Measurements from ENCODE around the gene ZFAND3.

Gene ZFAND3

DNA sequence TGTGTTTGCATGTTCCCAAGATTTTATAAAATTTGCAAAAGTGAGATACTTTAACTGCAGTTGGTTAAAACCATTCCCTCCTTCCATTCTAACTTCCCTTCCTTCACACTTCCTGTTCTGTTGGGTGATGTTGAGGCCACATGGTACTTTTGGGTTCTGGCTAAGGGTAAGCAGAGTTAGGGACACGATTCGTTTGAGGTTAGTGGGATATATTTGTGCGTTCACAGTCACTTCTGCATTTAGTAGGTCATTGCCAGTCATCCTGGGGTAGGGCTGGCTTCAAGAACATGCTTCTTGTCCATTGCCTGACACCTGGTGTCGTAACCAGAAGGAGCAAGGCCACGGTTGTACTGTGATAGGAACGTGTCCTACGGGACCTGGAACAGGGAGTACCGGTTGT lies 340.1 kb downstream of the ZFAND3 start:
- DNase-seq, result no peak

DNA sequence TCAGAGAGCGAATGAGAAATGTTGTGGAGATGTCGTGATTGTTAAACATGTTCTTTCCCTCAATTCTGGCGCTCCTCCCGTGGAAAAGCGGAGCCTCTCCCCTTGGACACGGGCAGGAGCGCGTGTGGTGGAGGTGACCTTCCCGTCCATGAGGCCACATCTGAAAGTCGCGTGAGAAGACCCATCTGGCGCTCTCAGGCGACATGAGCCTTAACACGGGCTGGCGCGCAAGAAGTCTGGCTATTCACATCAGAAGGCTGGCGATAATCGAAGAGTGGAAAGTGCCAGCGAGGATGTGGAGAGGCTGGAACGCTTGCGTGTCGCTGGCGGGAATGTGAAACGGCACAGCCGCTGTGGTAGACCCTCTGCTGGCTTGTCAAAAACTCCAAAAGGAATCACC lies 341.3 kb downstream of the ZFAND3 start:
- no peak for DNase-seq

DNA sequence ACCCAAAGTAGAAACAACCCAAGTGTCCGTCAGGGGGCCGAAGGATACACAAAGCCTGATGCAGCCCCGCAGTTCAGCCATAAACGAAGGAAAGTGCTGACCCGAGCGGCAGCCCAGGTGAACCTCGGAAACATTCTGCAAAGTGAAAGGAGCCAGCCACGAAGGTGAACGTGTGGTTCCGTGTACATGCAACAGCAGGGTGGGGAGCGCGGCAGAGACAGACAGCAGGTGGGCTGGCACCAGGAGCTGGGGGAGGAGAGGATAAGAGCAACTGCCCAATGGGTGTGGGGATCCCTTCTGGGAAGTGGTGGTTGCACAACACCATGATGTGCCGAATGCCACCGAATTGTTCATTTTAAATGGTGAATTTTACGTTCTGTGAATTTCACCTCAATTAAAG lies 341.8 kb downstream of the ZFAND3 start:
- DNase-seq, result no peak

DNA sequence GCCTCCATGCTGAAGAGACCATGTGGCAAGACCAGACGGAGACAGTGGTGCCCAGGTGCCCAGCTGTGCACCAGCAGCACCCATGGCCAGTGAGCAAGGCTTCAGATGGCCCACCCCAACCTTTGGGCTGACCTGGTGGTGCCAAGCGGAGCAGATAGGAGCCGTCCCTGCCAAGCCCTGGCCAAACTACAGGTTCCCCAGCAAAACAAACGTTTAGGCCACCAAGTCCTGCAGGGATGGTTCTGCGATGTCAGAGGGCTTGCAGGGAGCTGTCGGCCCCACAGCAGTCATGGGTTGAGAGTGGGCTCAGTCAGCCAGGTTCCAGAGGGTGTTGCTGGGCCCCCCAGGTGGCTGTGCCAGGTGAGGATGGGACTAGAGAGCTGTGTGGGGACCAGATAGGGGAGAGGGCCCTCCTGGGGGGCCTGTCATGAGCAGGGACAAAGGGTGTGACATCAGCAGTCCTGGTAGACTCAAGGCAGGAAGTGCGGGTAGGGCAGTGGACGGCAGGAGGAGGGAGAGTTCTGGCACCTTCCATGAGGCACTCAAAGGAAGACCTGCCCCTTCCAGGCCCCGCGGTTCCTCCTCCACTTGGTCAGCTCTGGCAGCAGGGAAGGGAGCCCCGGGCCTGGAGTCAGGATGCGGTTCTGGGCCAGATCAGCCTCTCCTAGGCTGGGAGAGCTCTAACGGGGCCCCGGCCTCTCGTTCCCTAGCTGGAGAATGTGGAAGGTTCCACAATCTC lies 342.4 kb downstream of the ZFAND3 start:
- no peak for DNase-seq

DNA sequence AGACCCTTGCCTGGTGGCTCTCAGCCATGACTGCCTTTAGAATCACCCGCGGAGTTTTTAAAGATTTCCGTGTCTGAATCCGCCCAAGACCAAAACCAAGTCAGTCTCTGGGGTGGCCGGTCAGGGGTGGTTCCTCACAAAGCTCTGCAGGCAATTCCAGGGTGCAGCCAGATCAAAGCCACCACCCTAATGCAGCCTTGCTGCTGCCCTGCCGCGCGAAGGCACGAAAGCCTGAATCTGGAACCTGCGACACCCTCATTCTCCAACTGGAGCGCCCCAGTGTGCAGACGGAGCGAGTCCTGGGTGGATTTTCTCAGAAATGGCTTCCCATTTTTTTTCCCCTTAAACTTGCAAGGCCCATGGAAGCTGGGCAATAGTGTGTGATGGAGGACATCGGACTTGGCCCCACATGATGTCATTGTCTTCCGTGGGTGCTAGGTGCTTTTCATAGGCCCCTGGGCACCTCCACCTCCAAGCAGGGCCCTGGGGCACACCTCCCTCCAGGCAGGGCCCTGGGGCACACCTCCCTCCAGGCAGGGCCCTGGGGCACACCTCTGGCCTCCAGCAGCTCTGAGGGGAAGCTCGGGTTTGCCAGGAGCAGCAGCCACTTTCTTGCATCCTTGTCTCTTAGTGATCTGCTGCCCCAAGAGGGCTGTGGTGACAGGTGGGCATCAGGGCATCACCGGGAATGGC lies 343.1 kb downstream of the ZFAND3 start:
- DNase-seq, result no peak

DNA sequence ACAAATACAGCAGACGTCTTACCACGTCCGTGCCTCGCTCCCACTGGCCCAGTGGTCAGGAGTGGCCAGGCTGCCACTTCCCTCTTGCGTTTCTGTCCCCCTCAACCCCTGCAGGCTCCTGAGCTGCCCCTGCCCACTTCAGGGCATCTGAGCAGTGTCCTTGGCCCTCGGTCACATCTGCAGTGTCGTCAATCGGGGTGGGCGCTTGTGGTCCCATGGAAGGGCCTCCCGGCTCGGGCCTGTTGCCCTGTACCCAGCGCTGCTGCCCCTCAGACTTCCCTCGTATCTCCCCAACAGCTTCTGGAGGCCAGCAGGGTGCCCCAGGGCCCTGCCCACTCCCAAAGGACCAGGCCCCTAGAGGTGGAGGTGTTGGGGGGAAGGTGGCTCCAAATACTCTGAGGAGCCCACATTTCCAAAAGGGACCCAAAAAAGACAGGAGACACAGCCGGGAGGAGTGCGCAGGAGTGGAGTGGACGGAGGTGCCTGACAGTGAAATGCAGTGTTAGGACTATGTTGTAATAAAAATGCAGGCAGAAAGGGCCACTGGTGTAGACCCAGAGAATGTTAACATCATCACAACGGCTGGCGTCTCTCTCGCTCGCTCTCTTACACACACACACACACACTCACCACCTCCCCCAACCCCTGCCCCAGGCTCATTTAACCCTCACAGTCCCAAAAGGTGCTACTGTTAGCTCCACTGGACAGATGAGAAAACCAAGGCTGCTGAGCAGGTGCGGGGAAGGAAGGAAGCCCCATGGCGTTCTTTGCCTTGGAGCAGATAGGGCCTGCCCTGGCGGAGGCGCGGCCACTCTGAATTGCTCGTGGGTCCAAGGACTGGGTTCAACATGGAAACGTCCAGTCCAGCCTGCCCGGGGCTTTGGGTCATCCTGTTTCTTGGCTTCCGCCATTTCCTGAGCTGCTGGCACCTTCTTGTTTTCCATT lies 343.9 kb downstream of the ZFAND3 start:
- no peak for DNase-seq

DNA sequence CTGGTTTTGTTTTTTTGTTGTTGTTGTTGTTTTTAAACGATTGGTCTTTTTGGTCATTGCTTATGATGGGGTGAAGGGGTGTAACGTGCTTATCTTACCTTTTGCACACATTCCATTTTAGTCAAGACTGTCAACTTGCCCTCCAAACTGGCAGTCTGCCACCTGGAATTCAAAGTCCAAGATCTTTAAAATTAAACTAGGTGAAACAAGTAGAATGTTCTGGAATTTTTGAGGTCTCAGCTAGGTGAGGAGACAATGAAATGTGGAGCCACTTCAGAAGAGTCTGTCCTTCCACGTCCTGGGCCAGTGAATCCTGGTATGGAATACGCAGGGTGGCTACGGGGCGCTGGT lies 344.6 kb downstream of the ZFAND3 start:
- DNase-seq, result no peak

DNA sequence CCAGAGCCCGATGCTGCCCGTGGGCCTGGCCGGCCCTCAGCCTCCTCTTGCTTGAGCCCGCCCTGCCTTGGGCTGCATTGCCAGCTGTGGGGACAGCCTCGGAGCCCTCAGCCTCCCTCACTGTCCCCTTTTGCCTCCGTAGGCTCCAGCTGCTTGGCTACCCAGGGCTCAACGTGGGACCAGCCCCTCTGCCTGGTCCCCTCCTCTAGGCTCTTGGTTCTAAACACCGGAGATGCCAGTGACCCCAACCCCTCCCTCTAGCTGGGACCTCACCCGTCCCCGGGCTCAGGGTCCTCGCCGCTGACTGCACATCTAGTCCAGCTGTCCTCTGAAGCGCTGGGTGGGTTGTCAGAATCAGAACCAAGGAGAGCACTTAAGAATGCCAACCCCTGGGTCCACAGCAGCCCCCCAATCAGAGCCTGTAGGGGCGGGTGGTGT lies 345.2 kb downstream of the ZFAND3 start:
- DNase-seq, result no peak

DNA sequence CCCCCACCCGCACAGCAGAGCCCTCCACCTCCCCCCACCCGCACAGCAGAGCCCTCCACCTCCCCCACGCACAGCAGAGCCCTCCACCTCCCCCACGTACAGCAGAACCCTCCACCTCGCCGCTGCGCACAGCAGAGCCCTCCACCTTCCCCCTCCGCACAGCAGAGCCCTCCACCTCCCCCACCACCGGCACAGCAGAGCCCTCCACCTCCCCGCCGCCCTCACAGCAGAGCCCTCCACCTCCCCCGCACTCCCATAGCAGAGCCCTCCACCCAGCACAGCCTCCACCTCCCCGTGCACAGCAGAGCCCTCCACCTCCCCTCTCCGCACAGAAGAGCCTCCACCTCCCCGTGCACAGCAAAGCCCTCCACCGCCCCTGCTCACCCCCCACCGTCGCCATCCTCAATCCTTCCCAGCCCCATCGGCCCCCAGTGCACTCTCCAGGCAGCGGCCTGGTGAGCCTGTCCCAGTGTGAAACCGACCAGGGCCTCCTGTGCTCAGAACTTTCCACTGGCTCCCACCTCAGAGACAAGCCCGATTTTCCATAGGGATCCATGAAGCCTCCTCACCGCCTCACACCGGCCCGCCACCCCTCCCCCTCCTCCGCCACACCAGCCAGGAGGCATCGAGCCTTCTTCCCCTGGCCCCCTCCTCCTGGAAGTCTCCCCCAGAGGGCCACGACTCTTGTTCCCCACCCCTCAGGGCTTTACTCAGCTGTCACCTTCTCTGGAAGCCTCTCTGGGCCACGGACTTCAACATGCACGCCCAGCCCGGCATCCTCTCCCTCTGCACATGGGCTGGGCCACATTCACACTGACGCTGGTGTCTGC lies 347.1 kb downstream of the ZFAND3 start:
- DNase-seq, result no peak

DNA sequence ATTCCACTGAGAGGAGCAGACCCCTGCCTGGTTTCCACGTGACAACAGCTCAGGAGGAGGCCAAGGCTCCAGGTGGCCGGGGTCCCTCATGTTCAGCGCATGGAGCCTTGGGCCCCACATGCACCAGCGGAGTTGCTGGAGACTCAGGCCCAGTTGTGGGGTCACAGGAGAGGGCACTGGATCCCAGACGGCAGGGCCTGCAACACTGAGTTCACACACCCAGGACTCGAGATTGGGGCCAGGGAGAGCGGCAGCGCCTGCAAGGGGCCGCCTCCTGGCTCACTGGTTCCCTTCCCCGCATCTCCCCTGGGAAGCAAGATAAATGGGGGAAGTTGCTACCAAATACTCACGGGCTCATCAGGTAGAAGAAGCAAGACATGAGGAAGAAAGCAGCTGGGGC lies 348.1 kb downstream of the ZFAND3 start:
- DNase-seq, result no peak

DNA sequence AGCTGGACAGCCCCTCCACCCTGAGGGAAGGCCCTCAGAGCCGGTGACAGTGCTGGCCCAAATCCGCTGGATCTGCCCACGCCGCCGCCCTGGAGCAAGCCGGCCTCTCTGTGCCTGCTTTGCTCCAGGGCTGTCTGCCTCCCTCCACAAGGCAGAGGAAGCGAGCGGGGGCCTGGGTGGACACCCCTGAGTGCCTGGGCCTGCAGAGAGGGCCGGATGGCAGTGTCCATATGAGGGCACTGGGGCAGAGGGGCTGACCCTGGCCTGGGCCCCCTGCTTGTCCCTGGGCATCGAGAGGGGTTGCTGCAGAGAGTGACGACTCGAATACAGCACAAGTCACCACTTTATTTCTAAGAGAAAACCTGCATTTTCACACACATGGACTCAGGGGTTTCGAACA lies 348.6 kb downstream of the ZFAND3 start:
- no peak for DNase-seq

DNA sequence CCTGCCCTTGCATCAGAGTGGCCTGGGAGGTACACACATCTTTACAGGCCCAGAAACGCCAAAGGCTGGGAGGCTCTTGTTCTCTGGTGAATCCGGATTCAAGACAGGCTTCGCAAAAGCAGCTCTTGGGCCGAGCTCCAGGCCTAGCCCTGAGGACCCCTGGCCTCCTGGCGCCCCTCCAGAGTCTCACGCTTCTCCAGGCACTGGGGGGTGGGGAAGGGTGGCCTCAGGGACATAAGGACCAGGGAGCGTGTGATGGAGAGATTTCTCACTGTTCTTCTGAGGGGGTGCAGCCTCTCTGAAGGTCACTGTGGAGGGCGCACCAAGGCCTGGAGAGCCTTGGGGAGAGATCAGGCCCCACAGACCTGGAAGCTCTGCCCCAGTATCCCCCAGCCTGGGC lies 349.2 kb downstream of the ZFAND3 start:
- DNase-seq, result no peak

DNA sequence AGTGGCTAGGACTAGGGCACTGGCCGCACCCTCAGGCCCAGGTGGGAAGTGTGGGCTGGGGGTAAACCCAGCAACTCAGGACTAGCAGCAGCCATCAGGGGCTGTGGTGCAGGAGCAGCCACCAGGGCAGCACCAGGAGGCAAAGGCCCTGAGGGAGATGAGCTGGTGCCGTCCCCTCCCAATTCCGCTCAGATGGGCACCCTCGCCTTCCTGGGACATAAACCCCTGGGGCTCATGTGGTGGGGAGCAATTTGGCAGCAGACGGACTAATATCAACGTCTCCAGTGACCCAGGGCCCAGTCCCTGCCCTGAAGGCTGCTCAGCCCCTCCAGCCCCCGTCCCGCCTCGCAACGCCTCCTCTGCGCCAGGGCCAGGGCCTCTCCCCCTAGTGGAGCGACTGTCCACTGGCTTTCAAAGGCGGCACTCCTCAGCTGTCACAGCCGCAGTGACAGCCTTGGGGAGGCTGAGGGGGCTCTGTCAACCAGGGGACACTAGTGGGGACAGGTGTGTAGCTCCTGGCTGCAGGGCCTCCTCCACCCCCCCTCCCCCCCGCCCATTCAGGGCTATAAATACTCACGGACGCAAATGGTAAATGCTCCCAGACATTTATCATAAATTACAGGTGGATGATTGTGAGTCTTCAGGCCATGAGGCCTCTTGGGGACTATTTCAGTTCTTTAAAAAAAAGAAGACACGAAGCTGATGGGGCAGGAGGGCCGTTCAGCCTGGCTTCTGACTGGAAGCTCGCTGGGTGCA lies 349.9 kb downstream of the ZFAND3 start:
- no peak for DNase-seq

DNA sequence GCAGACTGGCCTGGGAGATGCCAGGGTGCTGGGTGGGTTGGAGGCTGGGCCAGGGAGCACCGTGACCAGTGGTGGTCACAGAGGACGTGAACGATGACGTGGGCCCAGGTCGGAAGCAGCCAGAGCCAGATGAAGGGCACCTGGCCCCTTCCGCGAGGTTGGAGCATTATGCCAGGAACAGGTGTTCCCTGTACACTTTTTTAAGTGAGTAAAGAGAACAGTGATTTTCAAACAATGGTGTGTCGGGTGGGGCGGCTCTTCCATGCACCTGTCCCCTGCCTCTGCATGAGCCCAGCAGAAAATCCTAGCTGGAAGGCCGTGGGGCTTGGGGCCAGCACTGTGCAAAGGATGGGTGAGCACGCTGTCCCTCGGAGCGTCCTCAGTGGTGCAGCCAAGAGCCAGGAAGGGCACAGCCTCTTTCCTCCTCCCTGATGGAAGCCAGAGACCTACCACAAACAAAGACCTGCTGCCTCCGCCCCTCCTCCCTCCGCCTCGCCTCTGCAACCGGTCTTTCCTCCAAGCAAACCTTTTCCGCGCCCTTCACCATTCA lies 350.5 kb downstream of the ZFAND3 start:
- DNase-seq, result no peak

DNA sequence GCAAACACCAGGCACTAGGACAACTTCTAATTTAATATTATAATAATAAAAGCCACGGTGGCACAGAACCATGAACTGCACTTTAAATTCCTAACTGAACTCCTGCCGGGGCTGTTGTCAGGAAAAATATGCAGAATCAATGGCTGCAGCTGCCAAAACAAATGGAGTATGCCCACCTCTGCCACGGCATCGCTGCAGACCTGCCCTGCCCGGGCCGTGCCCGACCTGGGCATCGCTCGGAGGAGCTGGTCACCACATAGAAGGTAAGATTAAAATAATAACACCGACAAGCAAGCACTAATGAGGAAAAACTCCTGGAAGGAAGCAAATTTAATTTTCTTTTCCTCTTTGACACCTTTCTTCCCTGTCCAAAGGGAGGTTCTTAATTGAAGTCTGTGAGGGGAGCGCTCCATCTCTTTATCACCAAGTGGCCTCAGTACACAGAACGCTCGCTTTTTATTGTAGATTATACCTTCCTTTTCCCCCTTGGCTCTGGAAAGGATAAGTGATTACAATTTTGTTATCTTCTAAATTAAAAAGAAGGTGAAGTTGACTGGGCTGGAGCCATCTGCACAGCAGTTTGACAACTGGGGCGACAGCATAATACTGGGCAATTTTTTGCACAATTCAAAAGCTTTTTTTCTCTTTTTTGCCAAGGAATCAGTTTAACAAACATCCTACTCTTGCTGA lies 351.3 kb downstream of the ZFAND3 start:
- no peak for DNase-seq

DNA sequence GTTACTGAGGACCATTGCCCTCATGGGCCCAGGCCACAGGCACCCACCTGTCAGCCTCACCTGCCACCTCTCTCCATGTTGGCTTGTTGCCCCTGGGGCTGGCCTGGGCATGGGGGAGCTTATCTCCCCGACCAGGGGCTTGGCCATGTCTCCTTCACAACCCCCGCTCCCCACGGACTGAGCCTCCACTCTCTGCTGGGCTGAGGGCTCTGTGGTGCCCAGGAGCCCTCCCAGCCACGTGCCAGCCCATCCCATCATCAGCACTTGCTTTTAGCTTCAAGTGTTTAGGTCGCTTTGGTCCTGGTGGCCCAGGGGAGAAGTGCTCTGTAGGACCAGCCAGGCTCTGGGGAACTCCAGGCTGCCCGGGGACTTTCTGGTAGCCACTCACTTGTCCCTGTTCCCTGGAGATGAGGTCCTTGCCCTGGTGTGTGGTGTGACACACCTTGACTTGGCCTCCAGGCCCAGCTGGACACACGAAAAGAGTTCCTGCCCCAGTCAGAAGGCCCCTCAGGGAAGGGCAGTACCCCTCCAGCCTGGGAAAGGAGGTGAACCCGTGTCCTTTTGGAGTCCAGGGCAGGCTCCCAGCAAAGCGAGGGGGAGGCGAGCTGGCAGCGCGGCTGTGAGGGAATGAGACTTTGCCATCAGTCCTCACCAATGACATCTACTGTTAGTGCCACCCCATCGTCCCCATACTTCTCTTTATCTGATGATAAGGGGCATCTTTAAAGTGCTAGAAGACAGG lies 352.6 kb downstream of the ZFAND3 start:
- DNase-seq, result no peak

DNA sequence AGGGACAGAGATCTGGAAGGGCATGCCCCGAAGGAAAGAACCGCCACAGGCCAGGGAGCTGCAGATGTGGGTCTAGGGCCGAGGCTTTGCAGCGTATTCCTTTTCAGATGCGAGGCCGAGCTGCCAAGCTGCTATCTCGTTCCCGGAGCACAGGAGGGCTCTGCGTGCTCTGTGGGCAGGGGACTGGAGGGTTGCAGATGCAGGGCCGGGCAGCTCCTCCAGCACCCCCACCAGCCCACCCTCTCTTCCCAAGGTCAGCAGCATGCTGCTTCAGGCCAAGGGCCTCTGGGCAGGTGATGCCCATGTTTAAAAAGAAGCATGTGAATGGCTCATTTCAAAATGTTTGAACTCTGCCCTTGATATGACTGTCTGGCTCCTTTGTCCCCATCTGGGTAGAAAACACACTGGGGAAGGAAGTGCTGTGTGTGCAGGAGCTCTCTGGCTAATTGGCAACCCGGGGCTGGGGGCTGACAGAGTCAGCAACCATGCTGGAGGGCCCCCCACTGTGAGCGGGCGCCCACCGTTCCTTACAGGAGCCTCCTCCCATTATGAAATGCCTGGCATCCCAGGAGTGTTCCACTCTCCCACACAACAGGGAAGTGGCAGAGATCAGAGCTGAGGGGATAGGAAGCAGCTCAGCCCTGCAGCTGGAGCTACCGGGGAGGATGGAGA lies 353.3 kb downstream of the ZFAND3 start:
- DNase-seq, result no peak

DNA sequence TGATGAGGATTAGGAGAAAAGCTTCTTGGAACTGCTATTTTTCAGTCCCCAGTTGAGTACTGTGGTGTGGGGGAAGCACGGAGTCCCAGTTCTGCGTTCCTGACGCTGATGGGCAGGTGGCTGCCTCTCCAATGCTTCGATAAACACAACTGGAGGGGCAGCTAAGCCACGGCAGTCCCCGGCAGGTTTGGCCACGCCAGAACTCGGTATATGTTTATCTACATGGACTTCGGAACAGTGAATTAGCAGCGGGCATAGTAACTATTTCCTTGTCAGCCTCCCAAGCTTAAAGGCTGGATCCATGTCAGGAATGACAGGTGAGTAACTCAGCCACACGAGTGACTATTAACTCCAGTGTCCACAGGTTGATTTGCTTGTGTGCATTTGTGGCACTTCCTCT lies 354.4 kb downstream of the ZFAND3 start:
- no peak for DNase-seq

DNA sequence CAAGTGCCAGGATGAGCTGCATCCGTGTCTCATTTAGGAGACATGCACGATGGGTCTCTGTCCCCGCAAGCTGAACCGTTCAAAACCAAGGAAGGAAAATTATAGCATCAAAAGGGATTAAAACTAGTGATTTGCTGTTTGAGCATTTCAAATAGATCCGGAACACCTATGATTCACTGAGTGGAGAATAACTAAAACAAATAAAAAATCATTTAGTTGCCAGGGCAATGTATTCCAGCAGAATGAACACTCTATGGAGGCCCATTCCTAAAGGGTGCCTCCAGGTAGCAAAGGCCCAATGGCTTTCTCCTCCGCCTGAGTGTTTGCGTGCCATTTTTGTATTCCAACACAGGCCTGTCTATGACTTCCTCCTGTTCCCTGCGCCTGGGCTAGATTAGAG lies 354.8 kb downstream of the ZFAND3 start:
- no peak for DNase-seq

Measured in stimulated activated naive CD4-positive, alpha-beta T cell treated with Interleukin-2 at 50 U/mL for 16 hours (primary cell).